ENCODE measurements around the gene NF1.
"Not testable (repeated sequence)": the region's sequence is repeated elsewhere in the genome, so short reads cannot be mapped to it uniquely, and the experiment has no call there.

The NF1 gene, protein sequence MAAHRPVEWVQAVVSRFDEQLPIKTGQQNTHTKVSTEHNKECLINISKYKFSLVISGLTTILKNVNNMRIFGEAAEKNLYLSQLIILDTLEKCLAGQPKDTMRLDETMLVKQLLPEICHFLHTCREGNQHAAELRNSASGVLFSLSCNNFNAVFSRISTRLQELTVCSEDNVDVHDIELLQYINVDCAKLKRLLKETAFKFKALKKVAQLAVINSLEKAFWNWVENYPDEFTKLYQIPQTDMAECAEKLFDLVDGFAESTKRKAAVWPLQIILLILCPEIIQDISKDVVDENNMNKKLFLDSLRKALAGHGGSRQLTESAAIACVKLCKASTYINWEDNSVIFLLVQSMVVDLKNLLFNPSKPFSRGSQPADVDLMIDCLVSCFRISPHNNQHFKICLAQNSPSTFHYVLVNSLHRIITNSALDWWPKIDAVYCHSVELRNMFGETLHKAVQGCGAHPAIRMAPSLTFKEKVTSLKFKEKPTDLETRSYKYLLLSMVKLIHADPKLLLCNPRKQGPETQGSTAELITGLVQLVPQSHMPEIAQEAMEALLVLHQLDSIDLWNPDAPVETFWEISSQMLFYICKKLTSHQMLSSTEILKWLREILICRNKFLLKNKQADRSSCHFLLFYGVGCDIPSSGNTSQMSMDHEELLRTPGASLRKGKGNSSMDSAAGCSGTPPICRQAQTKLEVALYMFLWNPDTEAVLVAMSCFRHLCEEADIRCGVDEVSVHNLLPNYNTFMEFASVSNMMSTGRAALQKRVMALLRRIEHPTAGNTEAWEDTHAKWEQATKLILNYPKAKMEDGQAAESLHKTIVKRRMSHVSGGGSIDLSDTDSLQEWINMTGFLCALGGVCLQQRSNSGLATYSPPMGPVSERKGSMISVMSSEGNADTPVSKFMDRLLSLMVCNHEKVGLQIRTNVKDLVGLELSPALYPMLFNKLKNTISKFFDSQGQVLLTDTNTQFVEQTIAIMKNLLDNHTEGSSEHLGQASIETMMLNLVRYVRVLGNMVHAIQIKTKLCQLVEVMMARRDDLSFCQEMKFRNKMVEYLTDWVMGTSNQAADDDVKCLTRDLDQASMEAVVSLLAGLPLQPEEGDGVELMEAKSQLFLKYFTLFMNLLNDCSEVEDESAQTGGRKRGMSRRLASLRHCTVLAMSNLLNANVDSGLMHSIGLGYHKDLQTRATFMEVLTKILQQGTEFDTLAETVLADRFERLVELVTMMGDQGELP (N-terminal part only)

DNA sequence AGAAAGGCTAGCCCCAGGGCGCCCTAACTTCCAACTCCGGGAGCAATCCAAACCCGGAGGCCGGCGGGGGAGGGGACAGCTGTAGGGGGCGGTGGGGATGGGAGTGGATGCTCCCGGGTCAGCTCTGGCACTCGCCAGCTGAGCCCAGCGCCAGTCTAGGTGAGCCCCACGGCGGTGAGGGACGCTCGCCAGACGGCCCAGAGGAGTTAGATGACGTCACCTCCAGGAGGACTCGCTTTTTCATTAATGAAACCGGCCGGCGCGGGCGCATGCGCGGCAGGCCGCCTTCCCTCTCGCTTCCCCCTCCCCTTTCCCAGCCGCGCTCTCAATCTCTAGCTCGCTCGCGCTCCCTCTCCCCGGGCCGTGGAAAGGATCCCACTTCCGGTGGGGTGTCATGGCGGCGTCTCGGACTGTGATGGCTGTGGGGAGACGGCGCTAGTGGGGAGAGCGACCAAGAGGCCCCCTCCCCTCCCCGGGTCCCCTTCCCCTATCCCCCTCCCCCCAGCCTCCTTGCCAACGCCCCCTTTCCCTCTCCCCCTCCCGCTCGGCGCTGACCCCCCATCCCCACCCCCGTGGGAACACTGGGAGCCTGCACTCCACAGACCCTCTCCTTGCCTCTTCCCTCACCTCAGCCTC, at the start of gene NF1:
NF1 (plus strand) TSS at position 378 of the 636 bp plus-strand sequence. CDS start 333 bp downstream, outside the sequence.
- peak; percentile 79 for DNase-seq

DNA sequence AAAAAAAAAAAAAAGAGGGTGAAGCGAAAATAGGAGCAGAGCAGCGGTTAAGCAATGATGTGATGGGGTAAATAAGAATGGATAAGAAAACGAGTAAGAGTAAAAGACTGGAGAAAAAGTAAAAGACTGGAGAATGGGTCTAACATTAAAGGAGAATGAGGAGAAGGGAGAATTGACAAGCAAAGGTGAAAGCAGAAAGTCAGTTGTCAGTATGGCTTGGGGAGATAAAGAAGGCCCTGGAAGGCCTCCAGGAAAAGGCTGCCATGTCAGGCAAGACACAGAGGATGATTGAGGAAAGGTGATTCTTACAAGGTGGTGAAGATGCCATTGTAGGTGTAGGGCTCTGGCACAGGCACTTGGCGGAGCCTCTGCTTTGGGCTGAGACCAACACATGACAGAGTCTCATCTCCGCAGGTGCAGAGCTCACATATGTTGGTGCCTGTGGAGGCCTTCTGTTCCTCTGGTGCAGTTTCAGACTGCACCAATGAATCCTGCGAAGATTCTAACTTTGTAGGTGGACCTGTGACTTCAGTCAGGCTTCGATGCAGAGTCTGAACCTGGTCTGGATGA, 47.8 kb upstream of the NF1 start:
- not testable (repeated sequence) for DNase-seq

DNA sequence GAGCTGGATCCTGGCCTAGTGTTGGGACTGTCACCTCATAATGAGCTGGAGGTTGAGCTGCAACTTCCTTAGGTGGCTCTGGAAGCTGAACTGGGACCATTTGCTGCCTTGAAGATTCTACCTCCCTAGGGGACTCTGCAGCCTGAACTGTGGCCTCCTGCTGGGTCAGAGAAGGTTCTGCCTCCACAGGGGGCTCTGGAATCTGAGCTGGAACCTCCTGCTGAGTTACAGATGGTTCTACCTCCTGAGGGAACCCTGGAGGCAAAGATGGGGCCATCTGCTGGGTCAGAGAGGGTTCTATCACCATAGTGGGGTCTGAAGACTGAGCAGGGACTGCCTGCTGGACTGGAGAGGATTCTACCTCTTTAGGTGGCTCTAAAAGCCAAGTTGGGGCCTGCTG, 46.6 kb upstream of the NF1 start:
- no peak for DNase-seq

DNA sequence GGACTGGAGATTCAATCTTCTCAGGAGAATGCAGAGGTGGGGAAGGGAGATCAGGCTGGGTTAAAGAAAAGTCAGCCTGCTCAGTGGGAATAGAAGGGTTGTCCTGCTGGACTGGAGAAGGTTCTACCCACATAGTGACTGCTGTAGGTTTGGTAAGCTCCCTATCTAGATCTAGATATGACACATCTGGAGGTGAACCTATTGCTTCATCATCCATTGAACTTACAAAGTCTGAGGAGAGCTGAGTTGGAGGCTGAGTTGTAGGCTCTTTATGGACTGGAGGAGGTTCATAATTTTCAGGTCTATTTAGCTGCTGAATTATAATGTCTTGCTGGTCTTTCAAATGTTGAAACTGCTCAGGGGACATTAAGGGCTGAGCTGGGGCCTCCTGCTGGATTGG, 46.0 kb upstream of the NF1 start:
- no peak for DNase-seq

DNA sequence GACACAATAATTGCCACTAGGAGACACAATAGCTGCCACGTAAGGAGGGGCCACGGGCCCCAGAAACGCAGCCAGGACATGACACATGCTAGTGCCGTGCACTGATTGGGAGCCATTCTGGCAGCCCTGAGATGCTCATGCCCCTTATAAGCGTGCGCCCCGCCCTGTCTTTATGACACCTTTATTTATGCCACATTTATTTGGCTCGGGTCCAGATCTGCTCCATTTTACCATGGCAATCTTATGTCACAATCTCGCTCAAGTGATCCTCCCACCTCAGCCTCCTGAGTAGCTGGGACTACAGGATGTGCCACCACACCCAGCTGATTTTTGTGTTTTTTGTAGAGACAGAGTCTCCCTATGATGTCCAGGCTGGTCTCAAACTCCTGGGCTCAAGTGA, 43.8 kb upstream of the NF1 start:
- DNase-seq = no peak

DNA sequence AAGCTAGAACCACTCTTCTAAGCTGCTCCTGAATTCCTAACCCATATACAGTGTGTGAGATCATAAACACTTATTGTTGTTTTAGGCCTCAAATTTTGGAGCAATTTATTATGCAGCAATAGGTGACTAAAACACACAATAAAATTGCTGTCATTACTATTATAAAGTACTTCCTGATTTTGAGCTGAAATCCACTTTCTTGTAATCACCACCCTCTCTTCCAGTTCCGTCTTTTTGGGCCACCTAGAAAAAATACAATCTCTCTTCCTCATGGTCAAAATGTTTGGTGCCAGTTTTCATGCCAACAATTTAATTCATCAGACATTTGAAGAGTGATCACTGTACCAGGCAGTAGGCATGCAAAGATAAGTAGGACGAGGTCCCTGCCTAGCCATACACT, 43.3 kb upstream of the NF1 start:
- DNase-seq = no peak

DNA sequence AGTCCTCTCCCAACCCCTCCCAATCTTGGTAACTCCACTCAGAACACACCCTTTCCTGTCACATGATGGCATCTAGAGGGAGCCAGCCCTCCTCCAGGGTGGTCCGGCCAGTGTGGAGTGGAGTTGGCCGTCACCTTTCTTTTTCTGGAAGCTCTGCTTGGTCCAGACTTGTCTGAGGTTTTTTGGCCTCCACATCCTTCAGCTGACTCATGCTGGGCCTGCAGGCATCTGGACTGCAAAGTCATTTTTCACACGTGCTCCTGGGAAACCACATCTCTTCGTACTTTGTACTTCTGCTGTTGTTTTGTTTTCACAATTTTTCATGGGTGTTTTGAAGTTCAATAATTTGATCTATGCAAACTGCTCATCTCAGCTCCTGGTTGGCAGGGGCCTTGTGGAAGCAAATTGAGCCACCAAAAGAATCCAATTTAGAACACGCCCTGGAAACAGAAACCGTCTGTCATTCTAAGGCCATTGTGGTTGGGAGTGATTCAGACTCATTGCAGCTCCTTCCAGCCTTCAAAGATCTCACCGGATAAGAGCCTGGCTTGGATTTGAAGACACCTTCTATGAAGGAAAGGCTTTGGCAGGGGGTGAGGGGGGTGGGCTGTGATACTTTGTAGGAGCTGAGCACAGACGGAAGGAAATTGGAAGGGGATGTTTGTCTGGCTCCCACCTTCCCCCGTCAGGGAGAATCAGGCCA, 42.4 kb upstream of the NF1 start:
- DNase-seq = no peak

DNA sequence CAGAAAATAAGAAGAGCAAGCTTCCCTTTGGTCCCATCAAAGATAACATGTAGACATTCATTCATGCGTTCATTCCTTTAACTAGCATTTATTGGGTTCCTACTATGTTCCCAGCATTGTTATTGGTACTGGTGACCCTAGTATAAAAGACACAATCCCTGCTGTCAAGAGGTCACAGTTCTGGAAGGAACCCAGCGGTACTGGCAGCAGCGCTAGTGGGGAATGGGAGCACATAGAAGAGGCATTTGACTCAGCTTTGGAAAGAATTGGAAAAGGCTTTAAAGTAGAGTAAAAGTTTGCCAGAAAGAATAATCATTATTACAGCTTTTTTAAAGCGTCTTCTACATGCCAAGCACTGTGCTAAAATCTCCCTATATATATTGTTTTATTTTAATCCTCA, 41.7 kb upstream of the NF1 start:
- DNase-seq = no peak

DNA sequence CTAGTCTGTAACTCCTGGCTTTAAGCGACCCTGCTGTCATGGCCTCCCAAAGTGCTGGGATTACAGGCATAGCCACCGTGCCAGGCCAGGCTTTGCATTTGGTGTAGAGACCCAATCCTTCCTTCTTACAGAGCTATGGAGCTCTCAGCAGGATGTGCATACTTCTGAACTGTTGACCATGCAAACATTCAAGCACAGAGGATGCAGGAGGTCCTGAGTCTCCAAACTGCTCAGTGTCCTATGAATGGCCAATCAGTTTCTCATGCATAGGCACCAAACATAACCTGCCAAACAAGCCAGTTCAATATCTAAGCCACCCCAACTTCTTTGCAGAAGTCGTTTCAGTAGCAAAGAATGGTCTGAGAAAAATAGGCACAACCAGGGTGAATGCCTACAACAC, 40.0 kb upstream of the NF1 start:
- no peak for DNase-seq

DNA sequence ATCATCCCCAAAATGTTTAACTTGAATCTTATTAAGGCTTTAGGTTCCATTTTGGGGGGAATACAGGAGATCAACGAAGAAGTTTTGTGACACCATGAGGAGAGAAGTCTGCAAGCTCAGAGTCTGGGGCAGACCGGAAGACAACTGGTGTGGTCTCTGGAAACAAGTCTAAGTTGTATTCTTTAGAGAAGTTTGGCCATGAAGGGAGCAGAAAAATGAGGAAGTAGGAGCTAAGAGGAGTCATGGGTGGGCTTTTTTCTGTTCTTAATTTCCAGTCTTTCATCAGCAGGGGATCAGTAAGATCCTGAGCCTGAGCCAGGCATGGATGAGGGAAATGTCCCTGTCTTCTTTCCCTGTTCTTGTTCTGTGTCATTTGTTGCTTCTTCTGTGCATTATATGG, 35.8 kb upstream of the NF1 start:
- no peak for DNase-seq

DNA sequence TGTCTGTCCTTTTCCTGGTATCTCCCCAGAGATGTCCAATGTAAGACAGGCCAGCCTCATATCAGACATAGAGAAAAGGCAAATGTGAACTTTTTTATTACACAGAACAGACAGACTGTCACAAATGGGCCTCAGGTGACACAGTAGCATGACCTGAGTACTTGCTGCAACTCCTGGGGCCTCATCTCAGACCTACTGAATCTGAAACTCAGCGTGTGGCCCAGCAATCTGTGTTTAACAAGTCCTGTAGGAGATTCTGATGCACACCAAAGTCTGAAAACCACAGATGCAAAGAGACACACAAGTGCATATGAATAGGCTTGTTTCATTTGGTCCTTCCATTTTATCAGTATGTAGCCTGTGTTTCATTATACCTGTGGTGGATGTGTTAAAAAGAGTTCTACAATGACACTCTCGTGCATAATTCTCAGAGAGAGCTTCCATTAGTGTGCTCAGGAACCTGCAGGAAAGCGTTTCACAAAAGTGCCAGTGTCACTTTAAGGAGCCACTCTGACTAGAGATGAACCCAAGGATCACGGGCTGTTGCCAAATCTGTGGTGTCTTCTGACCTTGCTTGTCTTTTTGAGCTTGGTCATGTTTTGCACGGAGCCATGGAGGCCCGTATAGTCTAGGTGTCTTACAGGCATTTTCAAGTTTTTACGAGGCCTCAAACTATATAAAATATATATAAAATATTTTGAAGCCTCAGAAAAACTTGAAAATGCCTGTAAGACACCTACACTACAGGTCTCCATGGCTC, 33.8 kb upstream of the NF1 start:
- no peak for DNase-seq

DNA sequence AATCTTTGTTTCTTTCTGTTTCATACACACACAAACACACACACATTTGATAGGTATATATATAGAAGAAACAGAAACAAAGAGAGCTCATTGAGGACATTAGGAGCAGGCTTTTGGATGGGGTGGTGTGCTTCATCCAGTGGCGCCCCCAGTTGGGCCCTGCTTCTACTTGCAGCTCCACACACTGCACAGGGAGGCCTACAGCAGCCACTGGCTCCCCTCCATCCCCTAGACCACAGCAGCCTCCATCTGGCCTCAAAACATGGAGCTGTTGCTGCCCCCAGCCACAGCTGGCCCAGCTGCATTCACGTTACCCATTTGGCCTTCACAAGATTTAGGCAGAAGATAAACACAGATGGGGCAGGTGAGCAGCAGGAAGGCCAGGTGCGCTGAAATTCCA, 33.1 kb upstream of the NF1 start:
- no peak for DNase-seq

DNA sequence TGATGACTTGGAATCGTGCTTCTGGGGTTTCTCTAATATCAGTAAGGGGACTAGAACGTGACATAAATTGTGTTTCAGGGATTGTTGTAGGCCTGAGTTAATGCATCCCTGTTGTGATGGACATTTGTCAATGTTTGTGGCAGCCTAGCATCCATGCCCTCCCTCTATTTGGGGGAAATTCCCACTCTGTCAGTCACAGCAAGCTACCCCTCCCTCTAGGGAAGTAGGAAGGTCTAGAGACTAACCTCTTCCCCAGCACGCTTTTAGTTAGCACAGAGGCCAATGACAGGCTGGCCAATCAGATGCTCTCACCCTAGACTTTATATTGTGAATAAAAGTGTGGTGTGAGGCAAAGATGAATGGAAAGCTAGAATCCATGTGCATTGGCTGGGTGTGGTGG, 32.4 kb upstream of the NF1 start:
- DNase-seq = no peak

DNA sequence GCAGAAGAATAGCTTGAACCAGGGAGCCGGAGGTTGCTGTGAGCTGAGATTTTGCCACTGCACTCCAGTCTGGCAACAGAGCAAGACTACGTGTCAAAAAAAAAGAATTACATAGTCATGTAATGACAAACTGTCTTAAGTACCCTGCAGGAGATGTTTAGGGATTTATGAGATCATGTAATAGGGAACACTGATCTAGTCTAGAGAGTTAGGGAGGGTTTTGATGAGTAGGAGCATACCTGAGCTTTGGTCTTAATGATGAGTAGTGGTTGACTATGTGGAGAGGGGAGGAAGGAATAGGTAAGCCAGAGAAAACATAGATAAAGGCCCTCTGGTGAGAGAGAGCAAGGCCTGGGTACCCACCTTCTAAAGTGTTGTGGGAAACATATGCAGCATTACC, 30.1 kb upstream of the NF1 start:
- DNase-seq = no peak

DNA sequence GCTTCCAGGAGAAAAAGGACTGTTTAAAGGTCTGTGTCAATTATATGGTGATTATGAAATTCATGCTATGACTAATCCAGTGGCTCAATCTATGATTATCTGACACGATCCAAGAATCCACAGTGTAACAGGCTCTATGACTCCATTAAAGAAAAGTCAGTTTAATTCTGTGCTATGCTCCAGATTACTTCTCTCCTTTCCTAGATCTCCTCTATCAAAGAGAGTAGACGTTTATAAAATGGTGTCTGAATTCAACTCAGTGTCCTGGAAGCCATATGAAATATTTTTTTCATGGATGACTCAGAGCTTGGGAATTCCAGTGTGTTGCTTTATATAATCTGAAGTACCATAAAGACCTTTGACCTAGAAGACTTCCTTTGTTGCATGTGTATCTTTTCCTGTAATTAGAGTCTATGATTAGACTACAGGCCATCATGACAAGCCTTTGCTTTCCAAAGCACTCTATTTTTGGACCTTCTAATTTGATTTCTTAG, 27.0 kb upstream of the NF1 start:
- DNase-seq = peak; percentile 9

DNA sequence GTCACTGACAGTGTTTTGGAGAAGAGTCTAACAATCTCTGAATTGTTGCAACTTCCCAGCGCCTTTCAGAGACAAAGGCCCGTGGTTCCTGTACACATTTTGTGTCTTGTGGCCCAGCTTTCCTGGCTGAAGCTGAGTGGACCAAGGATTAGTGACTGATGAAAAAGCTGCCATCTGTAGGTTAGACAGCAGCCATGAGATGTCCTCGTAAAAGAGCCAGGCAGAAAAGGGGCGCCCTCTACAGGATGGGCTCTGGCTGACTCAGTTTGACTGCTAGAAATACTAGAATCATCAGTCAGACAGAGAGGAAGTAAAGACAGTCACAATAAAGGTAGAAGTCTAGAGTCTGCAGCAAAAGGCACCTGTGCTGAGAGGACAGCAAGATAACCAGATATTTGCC, 26.5 kb upstream of the NF1 start:
- no peak for DNase-seq

DNA sequence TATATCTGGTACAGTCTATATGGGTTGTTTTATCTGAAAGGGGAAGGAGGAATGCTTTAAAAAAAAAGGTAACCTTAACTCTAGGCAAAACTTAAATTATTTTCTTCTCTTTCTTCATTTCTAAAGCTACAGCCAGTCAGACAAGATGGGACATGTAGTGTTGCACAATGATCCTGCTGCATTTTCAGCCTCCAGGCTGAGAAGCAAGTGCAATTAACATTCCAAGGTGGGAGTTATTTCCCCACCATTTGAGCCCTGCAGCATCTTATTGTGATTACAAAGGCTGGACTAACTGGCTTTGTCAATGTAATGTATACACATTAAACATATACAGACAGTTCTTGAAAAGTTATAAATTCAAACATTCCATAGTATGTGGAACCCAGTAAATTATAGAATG, 22.6 kb upstream of the NF1 start:
- no peak for DNase-seq

DNA sequence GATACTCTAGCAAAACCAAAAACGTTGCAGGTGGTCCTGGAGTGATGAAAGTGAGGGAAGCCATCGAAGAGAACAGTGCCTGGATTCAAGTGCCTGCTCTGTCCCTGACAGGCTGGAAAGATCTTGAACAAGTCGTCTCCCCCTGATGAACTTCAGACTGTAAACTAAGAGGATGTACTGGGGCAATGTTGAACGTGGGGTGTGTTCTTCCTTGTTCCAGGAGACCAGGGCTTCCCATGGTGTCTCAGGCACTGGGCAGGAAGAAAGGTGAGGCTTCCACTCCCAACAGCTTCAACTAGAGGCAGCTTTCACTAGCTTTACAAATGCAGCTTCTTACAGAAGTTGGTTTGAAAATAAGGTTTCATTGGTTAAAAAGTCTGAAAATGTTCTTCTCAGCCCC, 21.4 kb upstream of the NF1 start:
- DNase-seq = no peak

DNA sequence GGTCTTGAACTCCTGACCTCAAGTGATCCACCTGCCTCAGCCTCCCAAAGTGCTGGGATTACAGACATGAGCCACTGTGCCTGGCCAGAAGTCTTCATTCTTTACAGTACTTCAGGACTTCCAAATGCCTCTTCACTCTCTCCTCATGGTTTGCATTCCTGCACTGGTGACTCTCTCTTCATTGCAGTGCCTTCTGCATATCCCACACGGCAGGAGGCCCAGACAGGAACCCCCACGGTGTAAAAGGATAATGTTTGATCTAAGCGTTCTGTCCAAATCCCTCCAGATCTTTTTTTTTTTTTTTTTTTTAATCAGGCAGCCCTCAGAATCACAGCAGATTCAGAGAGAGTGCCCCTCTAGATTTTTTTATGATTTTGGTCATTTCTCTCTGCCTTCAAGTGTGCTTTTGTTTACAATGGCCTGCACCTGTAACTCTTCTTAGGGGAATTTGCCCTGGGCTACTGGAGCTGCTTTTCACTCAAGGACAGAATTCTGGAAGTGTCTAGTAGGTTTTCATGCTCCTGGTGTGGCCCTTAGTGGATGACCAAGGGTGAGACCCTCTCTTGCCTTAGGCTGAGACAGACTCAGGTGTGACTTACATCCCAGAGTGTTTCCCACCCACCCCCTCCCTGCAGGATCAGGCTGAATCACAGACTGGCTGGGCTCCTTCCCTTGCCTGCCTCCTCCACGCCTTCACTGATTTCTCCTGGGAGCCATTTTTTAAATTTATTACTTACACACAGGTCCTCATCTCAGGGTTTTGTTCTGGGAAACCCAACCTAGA, 19.8 kb upstream of the NF1 start:
- DNase-seq = no peak

DNA sequence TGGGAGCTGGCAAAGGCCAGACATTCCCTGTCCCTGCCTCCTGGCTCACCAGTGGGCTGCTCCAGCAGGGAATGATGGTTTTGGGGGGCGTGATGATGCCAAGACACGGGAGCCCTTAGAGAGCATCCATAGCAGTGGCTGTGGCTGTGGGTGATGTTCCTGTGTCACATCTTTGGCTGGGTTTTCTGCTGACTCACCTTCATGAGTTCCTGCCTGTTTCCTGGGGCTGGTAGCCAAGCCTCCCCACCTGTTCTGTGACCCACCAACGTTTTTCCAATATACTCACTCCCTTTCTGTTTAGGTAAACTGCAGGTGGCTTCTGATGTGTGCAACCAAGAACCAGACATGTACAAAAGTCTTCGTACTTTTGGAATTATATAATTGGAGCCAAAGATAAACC, 16.5 kb upstream of the NF1 start:
- no peak for DNase-seq

Measured in NCI-H2227 treated with DMSO at 0.1 percent for 48 hours (cell line).